Kidney (tissue), 14 donors: ENCODE measurements around the gene APOE. TPM values are rescaled to one million over a fixed set of nuclear protein-coding genes. Genes with fewer than 3 reads are reported as not detected.
A peak's percentile ranks its signal among the peaks of the same experiment; 100 is the strongest.

Experiments
- DNase-seq, 5 donors: peaks; one replicate each; pipeline ENCODE4 v3.0.0-alpha.2; 2013 to 2020
- FAIRE-seq: peaks from 2 replicates; lab custom pipeline; 2012; peaks lifted over from hg19 to GRCh38; lab: Jason Lieb, UNC
- H3K27ac ChIP-seq, 2 donors: one replicate each; pipeline ENCODE4 v1.7.0; 2013; ENCODE audit warnings: low read depth in 2 of 2, low read length in 2 of 2, inconsistent platforms in 1 of 2
- H3K27me3 ChIP-seq: one replicate; pipeline ENCODE4 v1.7.1; 2013; ENCODE audit warnings: low read length, inconsistent platforms; ENCODE audit not compliant: control insufficient read depth, insufficient read depth
- H3K36me3 ChIP-seq, 3 donors: one replicate each; pipeline versions ENCODE4 v1.7.0 to v1.7.1; 2013; ENCODE audit warnings: low read length in 3 of 3, control low read depth in 1 of 3, inconsistent platforms in 1 of 3; ENCODE audit not compliant: insufficient read depth in 3 of 3, control insufficient read depth in 2 of 3
- H3K4me1 ChIP-seq, 3 donors: one replicate each; pipeline versions ENCODE4 v1.7.0 to v1.7.1; 2013; ENCODE audit warnings: low read length in 3 of 3, inconsistent platforms in 1 of 3, low read depth in 1 of 3; ENCODE audit not compliant: control insufficient read depth in 2 of 3, insufficient read depth in 2 of 3
- H3K4me3 ChIP-seq, 3 donors: one replicate each; pipeline versions ENCODE4 v1.7.0 to v1.8.1; 2013; ENCODE audit warnings: low read length in 3 of 3, control low read depth in 1 of 3, inconsistent platforms in 1 of 3
- H3K9ac ChIP-seq, 3 donors: one replicate each; pipeline versions ENCODE4 v1.7.0 to v1.7.1; 2013; ENCODE audit warnings: low read length in 3 of 3, control low read depth in 1 of 3, inconsistent platforms in 1 of 3
- H3K9me3 ChIP-seq, 3 donors: one replicate each; pipeline versions ENCODE4 v1.7.0 to v1.7.1; 2013; ENCODE audit warnings: low read length in 3 of 3, control low read depth in 1 of 3, inconsistent platforms in 1 of 3; ENCODE audit not compliant: control insufficient read depth in 2 of 3, insufficient read depth in 1 of 3
- intact Hi-C: fragments of 100-400 bp; cut with DNase I; formaldehyde crosslinking; loops from one replicate; pipeline ENCODE4 v1.11.1; 2022
- polyA plus RNA-seq: library from polyadenylated mRNA; stranded (reverse); fragments of 350-450 nt; fragmentation: Illumina TruSeq; extraction: RNeasy Lipid Tissue Mini Kit (QIAGEN cat#74804); gene quantifications from one replicate; pipeline ENCODE4 v1.2.3, GENCODE V29; 2014; ENCODE audit warnings: low read depth, low replicate concordance; ENCODE audit not compliant: insufficient read depth
- total RNA-seq: library from RNA; stranded (reverse); fragmentation: NEBNext Ultra II Directional; extraction: Animal tissue kit (Norgen Biotek cat#: 25700); gene quantifications from one replicate; pipeline ENCODE4 v1.2.1, GENCODE V29; 2021
- TF ChIP-seq, protein P1 (sequence below): IDR thresholded peaks from 3 replicates; pipeline ENCODE4 v1.5.1; 2012; ENCODE audit warnings: mild to moderate bottlenecking, moderate library complexity, borderline replicate concordance; ENCODE audit not compliant: insufficient read depth; ENCODE audit errors: extremely low read depth
- donor health status: control.
- donor health status: control.
- donor health status: control.
- donor health status: control.
- donor health status: control.
- donor health status: DM: yes; HTN: yes; CAD: no.
- donor health status: Normal renal cell carcinoma (clear cell type).

APOE gene
- total and polyA plus RNA-seq, 2 donors from 2014 or later, result 122 to 2,837 TPM

DNA sequence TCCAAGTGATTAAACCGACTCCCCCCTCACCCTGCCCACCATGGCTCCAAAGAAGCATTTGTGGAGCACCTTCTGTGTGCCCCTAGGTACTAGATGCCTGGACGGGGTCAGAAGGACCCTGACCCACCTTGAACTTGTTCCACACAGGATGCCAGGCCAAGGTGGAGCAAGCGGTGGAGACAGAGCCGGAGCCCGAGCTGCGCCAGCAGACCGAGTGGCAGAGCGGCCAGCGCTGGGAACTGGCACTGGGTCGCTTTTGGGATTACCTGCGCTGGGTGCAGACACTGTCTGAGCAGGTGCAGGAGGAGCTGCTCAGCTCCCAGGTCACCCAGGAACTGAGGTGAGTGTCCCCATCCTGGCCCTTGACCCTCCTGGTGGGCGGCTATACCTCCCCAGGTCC, 2.0 kb downstream of the APOE start:
- intact Hi-C loops, result loop anchor here (5.0 kb wide), 1 partner anchor 45 kb away; no protein-coding TSS in a partner anchor
- Histone ChIP-seq H3K4me1 (peaks cover 0 to 3% (median 0%) of the 10 kb centered on the region in 3 donors), H3K27me3 (no peaks in the 10 kb centered on the region), H3K36me3 (peaks cover 0 to 5% (median 0%) of the 10 kb centered on the region in 3 donors), H3K4me3 (peak overlapping the region in 2 of 3 donors; percentile 28 to 86), H3K27ac (no peak overlapping the region), H3K9ac (no peak overlapping the region), H3K9me3 (no peaks in the 10 kb centered on the region)
- TF ChIP-seq, protein P1, sequence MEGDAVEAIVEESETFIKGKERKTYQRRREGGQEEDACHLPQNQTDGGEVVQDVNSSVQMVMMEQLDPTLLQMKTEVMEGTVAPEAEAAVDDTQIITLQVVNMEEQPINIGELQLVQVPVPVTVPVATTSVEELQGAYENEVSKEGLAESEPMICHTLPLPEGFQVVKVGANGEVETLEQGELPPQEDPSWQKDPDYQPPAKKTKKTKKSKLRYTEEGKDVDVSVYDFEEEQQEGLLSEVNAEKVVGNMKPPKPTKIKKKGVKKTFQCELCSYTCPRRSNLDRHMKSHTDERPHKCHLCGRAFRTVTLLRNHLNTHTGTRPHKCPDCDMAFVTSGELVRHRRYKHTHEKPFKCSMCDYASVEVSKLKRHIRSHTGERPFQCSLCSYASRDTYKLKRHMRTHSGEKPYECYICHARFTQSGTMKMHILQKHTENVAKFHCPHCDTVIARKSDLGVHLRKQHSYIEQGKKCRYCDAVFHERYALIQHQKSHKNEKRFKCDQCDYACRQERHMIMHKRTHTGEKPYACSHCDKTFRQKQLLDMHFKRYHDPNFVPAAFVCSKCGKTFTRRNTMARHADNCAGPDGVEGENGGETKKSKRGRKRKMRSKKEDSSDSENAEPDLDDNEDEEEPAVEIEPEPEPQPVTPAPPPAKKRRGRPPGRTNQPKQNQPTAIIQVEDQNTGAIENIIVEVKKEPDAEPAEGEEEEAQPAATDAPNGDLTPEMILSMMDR, result no peak
- FAIRE-seq, result no peak
- no peak for DNase-seq

GRCh38 chr19:44908074-44908835, 2.7 kb downstream of the APOE start:
- Histone ChIP-seq H3K9me3 (no peaks in the 10 kb centered on the region), H3K4me3 (peak overlapping the region in 1 of 3 donors; percentile 86), H3K36me3 (peaks cover 0 to 5% (median 0%) of the 10 kb centered on the region in 3 donors), H3K4me1 (no peaks in the 10 kb centered on the region), H3K27ac (no peak overlapping the region), H3K9ac (no peak overlapping the region), H3K27me3 (no peaks in the 10 kb centered on the region)
- FAIRE-seq (no peak), DNase-seq (no peak)
- intact Hi-C loops, result loop anchor here (5.0 kb wide), 1 partner anchor 44 kb away; no protein-coding TSS in a partner anchor
- TF ChIP-seq, protein P1, result no peak

- no peak overlapping the region for H3K4me3 ChIP-seq
Measured at GRCh38 chr19:44908836-44909261, 3.3 kb downstream of the APOE start.

More at GRCh38 chr19:44908836-44909261, 3.3 kb downstream of the APOE start:
- Histone ChIP-seq H3K36me3 (peaks cover 0 to 5% (median 0%) of the 10 kb centered on the region in 3 donors), H3K27ac (no peak overlapping the region), H3K4me1 (no peaks in the 10 kb centered on the region), H3K9me3 (no peaks in the 10 kb centered on the region), H3K27me3 (no peaks in the 10 kb centered on the region), H3K9ac (no peak overlapping the region)
- peak in 1 of 5 donors; percentile 74 for DNase-seq
- intact Hi-C loops, result loop anchor here (5.0 kb wide), 1 partner anchor 43 kb away; no protein-coding TSS in a partner anchor
- TF ChIP-seq, protein P1, result no peak
- no peak for FAIRE-seq
